ENCODE results near the gene RAB36. TPM values are rescaled to one million over a fixed set of nuclear protein-coding genes. Genes with fewer than 3 reads are reported as not detected.
A peak's percentile ranks its signal among the peaks of the same experiment; 100 is the strongest.

Gene RAB36
- total RNA-seq, 1 experiment from 2014 or later = 1.8 TPM

DNA sequence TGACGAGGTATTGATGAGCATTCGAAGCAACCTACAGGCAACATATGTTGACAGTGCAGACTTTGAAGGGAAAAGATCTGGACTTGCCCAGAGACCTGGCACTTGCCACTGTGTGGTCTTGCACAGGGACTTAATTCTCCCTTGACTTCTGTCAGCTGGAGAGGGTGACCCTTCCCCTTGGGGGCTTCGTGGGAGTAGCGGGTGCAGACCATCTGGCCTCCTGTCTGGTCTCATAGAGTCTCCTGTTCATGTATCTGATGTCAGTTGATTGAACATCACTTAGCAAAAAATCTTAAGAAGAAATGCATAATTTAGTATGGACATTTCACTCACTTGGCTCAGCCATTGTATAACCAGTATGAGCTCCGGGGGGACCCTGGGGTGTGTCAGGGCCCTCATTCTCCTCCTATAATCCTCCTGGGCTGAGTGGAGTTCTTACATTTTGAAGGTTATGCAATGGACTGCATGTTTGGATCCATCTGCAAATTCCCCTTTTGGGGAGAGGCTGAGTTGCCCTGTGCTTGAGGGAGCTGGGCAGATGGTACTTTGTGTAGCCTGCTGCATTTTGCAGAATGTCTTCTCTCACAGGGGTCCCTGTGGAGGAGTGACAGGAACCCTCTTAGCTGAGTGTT, 48.0 kb downstream of the RAB36 start:
- Mint-ChIP-seq H3K27me3 (ENCODE audit: low read depth) (no peaks in the 10 kb centered on the region), H3K36me3 (peaks cover 5% of the 10 kb centered on the region; the same call in 1 of the 2 replicates), H3K4me3 (no peak overlapping the region), H3K27ac (peak overlapping the region; percentile 87), H3K9me3 (no peaks in the 10 kb centered on the region), H3K4me1 (peaks cover 62% of the 10 kb centered on the region)
- ChIA-PET CTCF (interaction anchor here (1.0 kb wide), 1 partner anchor 77 kb away, joined by 3 read pairs; no protein-coding TSS in a partner anchor), POLR2A (no interaction called here)
- DNase-seq (ENCODE audit: low spot score) (no peak), ATAC-seq (no peak)
- TF ChIP-seq ETV6 (CRISPR knock-in tag; IDR thresholded peaks at IDR 0.05) (no peak), OVOL2 (CRISPR knock-in tag; IDR thresholded peaks at IDR 0.05; ENCODE audit: borderline replicate concordance) (no peak), FOXP1 (CRISPR knock-in tag; IDR thresholded peaks at IDR 0.05; ENCODE audit: borderline replicate concordance) (no peak), ZNF121 (CRISPR knock-in tag; IDR thresholded peaks at IDR 0.05) (no peak), ZNF396 (CRISPR knock-in tag; IDR thresholded peaks at IDR 0.05; ENCODE audit: borderline replicate concordance) (no peak)
- TF ChIP-seq, protein P1, sequence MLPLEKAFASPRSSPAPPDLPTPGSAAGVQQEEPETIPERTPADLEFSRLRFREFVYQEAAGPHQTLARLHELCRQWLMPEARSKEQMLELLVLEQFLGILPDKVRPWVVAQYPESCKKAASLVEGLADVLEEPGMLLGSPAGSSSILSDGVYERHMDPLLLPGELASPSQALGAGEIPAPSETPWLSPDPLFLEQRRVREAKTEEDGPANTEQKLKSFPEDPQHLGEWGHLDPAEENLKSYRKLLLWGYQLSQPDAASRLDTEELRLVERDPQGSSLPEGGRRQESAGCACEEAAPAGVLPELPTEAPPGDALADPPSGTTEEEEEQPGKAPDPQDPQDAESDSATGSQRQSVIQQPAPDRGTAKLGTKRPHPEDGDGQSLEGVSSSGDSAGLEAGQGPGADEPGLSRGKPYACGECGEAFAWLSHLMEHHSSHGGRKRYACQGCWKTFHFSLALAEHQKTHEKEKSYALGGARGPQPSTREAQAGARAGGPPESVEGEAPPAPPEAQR (CRISPR knock-in tag; IDR thresholded peaks at IDR 0.05) = no peak
- TF ChIP-seq, protein P2, sequence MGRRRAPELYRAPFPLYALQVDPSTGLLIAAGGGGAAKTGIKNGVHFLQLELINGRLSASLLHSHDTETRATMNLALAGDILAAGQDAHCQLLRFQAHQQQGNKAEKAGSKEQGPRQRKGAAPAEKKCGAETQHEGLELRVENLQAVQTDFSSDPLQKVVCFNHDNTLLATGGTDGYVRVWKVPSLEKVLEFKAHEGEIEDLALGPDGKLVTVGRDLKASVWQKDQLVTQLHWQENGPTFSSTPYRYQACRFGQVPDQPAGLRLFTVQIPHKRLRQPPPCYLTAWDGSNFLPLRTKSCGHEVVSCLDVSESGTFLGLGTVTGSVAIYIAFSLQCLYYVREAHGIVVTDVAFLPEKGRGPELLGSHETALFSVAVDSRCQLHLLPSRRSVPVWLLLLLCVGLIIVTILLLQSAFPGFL (CRISPR knock-in tag; IDR thresholded peaks at IDR 0.05; ENCODE audit: borderline replicate concordance) = no peak
- TF ChIP-seq, protein P3, sequence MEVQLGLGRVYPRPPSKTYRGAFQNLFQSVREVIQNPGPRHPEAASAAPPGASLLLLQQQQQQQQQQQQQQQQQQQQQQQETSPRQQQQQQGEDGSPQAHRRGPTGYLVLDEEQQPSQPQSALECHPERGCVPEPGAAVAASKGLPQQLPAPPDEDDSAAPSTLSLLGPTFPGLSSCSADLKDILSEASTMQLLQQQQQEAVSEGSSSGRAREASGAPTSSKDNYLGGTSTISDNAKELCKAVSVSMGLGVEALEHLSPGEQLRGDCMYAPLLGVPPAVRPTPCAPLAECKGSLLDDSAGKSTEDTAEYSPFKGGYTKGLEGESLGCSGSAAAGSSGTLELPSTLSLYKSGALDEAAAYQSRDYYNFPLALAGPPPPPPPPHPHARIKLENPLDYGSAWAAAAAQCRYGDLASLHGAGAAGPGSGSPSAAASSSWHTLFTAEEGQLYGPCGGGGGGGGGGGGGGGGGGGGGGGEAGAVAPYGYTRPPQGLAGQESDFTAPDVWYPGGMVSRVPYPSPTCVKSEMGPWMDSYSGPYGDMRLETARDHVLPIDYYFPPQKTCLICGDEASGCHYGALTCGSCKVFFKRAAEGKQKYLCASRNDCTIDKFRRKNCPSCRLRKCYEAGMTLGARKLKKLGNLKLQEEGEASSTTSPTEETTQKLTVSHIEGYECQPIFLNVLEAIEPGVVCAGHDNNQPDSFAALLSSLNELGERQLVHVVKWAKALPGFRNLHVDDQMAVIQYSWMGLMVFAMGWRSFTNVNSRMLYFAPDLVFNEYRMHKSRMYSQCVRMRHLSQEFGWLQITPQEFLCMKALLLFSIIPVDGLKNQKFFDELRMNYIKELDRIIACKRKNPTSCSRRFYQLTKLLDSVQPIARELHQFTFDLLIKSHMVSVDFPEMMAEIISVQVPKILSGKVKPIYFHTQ (CRISPR knock-in tag; IDR thresholded peaks at IDR 0.05) = no peak

DNA sequence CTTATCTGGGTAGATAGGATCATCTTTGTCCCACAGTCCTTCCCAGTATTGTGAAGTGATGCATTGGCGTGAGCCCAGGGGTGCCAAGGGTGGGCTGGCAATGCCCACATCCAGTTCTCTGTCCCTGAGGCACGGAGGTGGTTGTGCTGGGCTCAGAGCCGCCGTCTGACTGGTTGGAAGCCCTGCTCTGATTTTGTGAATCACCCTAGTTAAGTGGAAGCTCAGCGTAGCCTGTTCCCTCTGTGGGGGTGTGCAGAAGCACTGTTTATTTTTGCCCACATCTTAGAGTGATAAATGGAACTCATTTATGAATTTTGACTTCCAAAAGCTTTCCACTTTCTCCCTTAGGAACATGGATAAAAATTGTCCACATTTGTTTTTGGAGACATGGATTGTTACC, 48.6 kb downstream of the RAB36 start:
- POLR2A ChIA-PET = no interaction called here
- DNase-seq (ENCODE audit: low spot score) (no peak), ATAC-seq (no peak)
- H3K36me3 Mint-ChIP-seq = peaks cover 5% of the 10 kb centered on the region; the same call in 1 of the 2 replicates
- CTCF ChIA-PET = interaction anchor here (1.0 kb wide), 1 partner anchor 76 kb away, joined by 3 read pairs; no protein-coding TSS in a partner anchor
- no peaks in the 10 kb centered on the region for H3K27me3 Mint-ChIP-seq (ENCODE audit: low read depth)
- no peak overlapping the region for H3K4me3 Mint-ChIP-seq
- peaks cover 66% of the 10 kb centered on the region for H3K4me1 Mint-ChIP-seq
- no peak overlapping the region; the same call in 1 of the 2 replicates for H3K27ac Mint-ChIP-seq
- H3K9me3 Mint-ChIP-seq = no peaks in the 10 kb centered on the region
- TF ChIP-seq ZNF671 (CRISPR knock-in tag; IDR thresholded peaks at IDR 0.05) (no peak), PRRX2 (CRISPR knock-in tag; IDR thresholded peaks at IDR 0.05) (no peak), ZNF138 (CRISPR knock-in tag; conservative IDR thresholded peaks at IDR 0.05) (no peak), JUN (CRISPR knock-in tag; IDR thresholded peaks at IDR 0.05) (no peak), CBFB (CRISPR knock-in tag; IDR thresholded peaks at IDR 0.05; ENCODE audit: low read depth) (no peak), NFATC4 (CRISPR knock-in tag; IDR thresholded peaks at IDR 0.05) (no peak)
- TF ChIP-seq, protein P4, sequence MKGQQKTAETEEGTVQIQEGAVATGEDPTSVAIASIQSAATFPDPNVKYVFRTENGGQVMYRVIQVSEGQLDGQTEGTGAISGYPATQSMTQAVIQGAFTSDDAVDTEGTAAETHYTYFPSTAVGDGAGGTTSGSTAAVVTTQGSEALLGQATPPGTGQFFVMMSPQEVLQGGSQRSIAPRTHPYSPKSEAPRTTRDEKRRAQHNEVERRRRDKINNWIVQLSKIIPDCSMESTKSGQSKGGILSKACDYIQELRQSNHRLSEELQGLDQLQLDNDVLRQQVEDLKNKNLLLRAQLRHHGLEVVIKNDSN (CRISPR knock-in tag; IDR thresholded peaks at IDR 0.05) = no peak
- TF ChIP-seq, protein P5, sequence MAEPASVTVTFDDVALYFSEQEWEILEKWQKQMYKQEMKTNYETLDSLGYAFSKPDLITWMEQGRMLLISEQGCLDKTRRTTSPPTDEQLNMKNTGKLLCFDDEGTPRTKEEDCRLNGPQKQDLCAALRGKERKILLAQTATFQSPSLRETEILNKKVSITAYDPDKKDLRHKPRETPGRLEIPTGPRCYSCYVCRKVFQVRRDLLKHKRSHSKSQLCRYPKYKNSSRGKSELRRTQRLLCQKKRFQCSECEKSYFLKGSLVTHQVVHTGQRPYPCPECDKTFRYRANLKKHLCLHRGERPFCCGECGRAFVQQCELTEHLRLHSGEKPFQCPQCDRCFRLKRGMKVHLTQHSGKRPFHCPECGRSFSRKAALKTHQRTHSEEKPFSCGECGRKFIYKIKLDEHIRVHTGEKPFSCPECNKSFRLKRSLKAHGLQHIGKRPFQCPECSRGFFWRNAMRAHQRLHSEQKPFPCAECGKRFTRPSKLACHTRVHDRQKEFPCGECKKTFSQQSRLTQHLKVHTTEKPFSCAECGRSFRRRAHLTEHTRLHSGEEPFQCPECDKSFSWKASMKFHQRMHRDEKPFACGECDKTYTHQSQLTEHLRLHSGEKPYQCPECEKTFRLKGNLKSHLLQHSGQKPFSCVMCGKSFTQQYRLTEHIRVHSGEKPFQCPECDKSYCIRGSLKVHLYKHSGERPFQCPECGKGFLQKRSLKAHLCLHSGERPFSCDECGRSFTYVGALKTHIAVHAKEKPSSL (CRISPR knock-in tag; conservative IDR thresholded peaks at IDR 0.05) = no peak
- TF ChIP-seq, protein P6, sequence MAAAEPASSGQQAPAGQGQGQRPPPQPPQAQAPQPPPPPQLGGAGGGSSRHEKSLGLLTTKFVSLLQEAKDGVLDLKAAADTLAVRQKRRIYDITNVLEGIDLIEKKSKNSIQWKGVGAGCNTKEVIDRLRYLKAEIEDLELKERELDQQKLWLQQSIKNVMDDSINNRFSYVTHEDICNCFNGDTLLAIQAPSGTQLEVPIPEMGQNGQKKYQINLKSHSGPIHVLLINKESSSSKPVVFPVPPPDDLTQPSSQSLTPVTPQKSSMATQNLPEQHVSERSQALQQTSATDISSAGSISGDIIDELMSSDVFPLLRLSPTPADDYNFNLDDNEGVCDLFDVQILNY (CRISPR knock-in tag; IDR thresholded peaks at IDR 0.05) = no peak
- TF ChIP-seq, protein P7, sequence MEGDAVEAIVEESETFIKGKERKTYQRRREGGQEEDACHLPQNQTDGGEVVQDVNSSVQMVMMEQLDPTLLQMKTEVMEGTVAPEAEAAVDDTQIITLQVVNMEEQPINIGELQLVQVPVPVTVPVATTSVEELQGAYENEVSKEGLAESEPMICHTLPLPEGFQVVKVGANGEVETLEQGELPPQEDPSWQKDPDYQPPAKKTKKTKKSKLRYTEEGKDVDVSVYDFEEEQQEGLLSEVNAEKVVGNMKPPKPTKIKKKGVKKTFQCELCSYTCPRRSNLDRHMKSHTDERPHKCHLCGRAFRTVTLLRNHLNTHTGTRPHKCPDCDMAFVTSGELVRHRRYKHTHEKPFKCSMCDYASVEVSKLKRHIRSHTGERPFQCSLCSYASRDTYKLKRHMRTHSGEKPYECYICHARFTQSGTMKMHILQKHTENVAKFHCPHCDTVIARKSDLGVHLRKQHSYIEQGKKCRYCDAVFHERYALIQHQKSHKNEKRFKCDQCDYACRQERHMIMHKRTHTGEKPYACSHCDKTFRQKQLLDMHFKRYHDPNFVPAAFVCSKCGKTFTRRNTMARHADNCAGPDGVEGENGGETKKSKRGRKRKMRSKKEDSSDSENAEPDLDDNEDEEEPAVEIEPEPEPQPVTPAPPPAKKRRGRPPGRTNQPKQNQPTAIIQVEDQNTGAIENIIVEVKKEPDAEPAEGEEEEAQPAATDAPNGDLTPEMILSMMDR (IDR thresholded peaks at IDR 0.05) = no peak
- TF ChIP-seq, protein P8, sequence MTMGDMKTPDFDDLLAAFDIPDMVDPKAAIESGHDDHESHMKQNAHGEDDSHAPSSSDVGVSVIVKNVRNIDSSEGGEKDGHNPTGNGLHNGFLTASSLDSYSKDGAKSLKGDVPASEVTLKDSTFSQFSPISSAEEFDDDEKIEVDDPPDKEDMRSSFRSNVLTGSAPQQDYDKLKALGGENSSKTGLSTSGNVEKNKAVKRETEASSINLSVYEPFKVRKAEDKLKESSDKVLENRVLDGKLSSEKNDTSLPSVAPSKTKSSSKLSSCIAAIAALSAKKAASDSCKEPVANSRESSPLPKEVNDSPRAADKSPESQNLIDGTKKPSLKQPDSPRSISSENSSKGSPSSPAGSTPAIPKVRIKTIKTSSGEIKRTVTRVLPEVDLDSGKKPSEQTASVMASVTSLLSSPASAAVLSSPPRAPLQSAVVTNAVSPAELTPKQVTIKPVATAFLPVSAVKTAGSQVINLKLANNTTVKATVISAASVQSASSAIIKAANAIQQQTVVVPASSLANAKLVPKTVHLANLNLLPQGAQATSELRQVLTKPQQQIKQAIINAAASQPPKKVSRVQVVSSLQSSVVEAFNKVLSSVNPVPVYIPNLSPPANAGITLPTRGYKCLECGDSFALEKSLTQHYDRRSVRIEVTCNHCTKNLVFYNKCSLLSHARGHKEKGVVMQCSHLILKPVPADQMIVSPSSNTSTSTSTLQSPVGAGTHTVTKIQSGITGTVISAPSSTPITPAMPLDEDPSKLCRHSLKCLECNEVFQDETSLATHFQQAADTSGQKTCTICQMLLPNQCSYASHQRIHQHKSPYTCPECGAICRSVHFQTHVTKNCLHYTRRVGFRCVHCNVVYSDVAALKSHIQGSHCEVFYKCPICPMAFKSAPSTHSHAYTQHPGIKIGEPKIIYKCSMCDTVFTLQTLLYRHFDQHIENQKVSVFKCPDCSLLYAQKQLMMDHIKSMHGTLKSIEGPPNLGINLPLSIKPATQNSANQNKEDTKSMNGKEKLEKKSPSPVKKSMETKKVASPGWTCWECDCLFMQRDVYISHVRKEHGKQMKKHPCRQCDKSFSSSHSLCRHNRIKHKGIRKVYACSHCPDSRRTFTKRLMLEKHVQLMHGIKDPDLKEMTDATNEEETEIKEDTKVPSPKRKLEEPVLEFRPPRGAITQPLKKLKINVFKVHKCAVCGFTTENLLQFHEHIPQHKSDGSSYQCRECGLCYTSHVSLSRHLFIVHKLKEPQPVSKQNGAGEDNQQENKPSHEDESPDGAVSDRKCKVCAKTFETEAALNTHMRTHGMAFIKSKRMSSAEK (CRISPR knock-in tag; IDR thresholded peaks at IDR 0.05; ENCODE audit: borderline replicate concordance) = no peak
